ENCODE data around the gene STARD13.
A peak's percentile ranks its signal among the peaks of the same experiment; 100 is the strongest.

The STARD13 gene

DNA sequence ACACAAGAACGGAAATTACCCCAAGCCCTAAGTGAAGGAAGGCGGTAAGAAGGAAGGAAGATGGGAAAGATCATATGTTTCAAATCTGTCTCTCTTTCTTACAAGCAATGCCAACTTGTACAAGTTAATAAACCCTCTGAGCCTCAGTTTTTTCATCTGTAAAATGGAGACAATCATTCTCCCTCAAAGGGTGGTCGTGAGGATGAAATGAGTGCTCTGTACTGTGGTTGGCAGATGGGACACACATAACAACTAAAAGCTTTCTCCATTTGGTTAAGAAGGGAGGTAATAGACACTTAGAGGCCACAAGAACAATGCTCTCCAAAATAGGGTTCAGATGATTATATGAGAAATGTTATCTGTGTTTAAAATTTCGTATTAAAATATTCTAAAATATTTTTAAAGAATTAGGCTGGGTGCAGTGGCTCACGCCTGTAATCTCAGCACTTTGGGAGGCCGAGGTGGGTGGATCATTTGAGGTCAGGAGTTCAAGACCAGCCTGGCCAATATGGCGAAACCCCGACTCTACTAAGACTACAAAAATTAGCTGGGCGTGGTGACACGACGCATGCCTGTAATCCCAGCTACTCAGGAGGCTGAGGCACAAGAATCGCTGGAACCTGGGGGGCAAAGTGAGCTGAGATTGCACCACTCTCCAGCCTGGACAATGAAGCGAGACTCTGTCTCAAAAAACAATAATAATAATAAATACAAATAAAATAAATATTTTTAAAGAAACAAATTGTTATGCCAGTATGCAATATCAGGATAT is 89.7 kb downstream of the STARD13 start:
- TF ChIP-seq, protein P1, sequence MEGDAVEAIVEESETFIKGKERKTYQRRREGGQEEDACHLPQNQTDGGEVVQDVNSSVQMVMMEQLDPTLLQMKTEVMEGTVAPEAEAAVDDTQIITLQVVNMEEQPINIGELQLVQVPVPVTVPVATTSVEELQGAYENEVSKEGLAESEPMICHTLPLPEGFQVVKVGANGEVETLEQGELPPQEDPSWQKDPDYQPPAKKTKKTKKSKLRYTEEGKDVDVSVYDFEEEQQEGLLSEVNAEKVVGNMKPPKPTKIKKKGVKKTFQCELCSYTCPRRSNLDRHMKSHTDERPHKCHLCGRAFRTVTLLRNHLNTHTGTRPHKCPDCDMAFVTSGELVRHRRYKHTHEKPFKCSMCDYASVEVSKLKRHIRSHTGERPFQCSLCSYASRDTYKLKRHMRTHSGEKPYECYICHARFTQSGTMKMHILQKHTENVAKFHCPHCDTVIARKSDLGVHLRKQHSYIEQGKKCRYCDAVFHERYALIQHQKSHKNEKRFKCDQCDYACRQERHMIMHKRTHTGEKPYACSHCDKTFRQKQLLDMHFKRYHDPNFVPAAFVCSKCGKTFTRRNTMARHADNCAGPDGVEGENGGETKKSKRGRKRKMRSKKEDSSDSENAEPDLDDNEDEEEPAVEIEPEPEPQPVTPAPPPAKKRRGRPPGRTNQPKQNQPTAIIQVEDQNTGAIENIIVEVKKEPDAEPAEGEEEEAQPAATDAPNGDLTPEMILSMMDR (IDR thresholded peaks at IDR 0.05; ENCODE audit: borderline replicate concordance, control extremely low read depth, extremely low read depth, insufficient read depth, missing control alignments): no peak
- in situ Hi-C loops (cut with MboI; ENCODE audit: low sequenced_read_pairs, unreplicated experiment): no loop called here
- no peak for DNase-seq (ENCODE audit: low spot score)

DNA sequence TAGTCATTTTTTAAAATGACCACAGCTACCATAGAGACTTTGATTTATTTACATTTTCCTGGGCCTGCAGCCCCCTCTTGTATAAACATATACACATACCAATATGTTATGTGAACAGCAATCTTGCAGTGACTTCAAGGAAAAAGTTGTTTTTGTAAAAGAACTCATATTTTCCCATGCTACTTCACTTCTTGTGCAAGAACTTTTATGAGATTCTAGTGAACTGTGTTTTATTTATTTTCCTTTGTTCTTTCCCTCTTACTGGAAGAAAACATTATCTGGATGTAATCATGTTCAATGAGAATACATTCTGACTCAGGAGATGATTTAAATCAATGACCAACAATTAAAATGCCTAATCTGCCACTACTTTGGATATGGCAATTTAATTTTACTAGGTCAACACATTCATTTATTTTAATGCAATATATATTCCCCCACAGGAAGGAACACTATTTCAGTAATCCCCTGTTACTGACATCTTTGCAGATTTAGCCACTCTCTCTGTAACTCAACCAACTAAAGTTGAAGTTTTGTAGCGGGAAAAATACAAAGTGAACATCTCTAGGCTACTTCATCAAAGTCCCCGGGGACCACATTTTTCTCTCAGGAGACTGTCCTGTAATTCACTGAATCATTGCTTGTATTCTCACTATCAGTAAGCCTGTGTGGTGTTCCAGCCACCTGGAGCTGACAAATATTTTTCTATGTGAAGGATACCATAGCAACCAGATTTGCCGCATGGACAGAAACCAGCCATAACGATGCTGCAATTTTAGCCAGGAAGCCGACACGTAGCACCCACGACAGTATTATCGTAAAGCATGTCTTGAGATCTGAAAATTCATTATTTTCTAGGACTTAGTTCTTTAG is 90.5 kb downstream of the STARD13 start:
- in situ Hi-C loops (cut with MboI; ENCODE audit: low sequenced_read_pairs, unreplicated experiment): no loop called here
- DNase-seq (ENCODE audit: low spot score): peak; percentile 69
- TF ChIP-seq, protein P1 (IDR thresholded peaks at IDR 0.05; ENCODE audit: borderline replicate concordance, control extremely low read depth, extremely low read depth, insufficient read depth, missing control alignments): no peak

DNA sequence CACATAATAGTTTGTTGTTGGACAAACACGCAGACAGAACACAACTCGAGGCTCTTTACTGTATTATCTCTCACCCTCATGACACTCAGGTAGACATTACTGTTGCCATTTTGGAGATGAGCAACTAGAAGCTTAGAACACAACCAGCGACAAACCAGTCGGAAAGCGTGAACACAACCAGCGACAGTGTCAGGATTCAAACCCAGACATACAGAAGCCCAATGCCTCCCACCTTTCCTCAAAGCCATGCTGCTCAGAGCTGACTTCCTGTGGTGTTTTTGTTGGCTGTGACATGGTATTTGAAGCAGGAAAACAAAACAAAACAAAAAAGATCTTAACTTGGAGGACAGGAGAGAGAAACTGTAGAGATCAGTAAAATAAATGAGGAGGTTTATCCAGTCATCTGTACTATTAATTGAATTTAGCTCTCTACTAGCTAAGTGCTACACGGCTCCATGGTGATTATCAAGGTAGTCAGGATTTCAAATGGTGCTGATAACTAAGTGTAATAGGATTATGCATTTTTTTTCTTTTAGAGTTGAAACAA is 92.1 kb downstream of the STARD13 start:
- in situ Hi-C loops (cut with MboI; ENCODE audit: low sequenced_read_pairs, unreplicated experiment): no loop called here
- DNase-seq (ENCODE audit: low spot score): no peak
- TF ChIP-seq, protein P1 (IDR thresholded peaks at IDR 0.05; ENCODE audit: borderline replicate concordance, control extremely low read depth, extremely low read depth, insufficient read depth, missing control alignments): no peak

DNA sequence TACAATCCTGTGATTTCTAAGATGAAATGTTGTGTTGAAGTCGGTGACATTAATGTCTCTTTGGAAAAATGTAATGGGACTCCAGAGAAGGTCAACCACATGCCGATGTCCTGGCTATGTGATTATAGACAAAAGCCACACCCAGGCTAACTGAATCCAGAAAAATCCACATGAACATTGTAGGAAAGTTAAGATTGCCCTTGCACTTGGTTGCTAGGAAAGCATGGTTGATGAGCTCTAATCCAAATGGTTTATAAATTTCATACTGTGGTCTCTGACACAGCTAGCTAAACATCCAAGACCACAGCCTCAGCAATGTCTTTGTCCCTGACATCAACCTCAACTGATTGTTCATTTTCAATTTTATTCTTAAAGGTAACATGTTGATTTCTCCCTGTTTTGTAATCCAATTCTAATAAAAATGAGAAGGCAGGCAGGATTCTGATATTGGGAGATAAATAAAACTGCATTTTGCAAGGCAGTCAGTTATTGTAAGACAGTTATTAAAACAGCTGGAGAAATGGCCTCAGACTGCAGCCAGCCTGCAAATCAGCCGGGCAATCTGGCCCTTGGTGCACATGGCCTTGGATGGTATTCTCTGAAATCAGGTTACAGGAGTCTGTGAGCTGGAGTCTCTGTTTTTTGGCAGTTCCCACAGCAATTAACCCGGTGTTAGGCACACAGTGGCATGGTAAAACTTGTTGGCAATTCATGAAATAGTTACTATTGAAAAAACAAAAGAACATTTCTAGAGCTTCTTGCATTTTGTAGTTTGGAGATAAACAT is 93.9 kb downstream of the STARD13 start:
- in situ Hi-C loops (cut with MboI; ENCODE audit: low sequenced_read_pairs, unreplicated experiment): no loop called here
- no peak for DNase-seq (ENCODE audit: low spot score)

DNA sequence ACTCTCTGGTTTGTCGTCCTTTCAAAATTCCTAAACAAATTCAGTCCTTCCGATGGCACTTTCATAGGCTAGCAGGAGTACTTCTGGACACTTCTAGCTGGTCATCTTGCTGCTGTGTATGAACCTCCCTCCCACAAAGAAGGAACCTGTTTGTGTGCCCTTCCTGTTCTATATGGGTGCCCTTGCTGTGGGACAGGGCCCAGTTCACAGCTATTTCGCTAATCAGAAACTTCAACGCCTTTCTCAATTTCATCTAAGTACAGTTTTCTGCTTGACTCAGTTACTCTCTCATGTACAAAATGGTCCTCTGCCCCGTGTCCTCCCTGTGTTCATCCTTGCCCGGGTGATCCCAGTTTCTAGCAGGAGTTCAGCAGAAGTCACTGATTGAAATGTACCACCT is 96.1 kb downstream of the STARD13 start:
- in situ Hi-C loops (cut with MboI; ENCODE audit: low sequenced_read_pairs, unreplicated experiment): no loop called here
- TF ChIP-seq, protein P1 (IDR thresholded peaks at IDR 0.05; ENCODE audit: borderline replicate concordance, control extremely low read depth, extremely low read depth, insufficient read depth, missing control alignments): no peak
- no peak for DNase-seq (ENCODE audit: low spot score)

More for the DNA sequence above, 93.9 kb downstream of the STARD13 start:
- TF ChIP-seq, protein P1 (IDR thresholded peaks at IDR 0.05; ENCODE audit: borderline replicate concordance, control extremely low read depth, extremely low read depth, insufficient read depth, missing control alignments): no peak

Measured in GM13976 (cell line).